Stimulated activated CD4-positive, alpha-beta T cell treated with anti-CD3 and anti-CD28 coated beads, Interleukin-4, amount 100 ng/mL, for 48 hours (primary cell): ENCODE results near the gene IRAK1.

Experiments used
- DNase-seq, 2 donors: peaks; one replicate each; pipeline ENCODE4 v3.0.0-alpha.2; 2020; ENCODE audit warnings: low read depth in 2 of 2

Gene IRAK1

DNA sequence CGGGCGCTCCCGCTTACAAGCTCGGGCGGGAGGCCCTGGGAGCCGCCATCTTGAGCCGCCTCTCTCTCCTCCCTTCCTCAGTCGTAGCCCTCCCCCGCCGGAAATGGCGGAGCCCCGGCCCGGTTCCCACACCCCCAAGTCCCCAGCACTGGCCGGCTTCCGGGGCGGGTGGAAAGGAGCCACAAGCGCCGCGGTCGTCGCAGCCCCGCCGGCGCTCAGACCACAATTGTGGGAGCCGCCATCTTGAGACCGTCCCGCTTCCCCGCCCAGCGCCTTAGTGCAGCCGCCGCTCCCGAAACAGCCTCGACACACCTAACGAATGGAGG, 48.6 kb downstream of the IRAK1 start:
- peak; percentile 73 to 81 for DNase-seq

DNA sequence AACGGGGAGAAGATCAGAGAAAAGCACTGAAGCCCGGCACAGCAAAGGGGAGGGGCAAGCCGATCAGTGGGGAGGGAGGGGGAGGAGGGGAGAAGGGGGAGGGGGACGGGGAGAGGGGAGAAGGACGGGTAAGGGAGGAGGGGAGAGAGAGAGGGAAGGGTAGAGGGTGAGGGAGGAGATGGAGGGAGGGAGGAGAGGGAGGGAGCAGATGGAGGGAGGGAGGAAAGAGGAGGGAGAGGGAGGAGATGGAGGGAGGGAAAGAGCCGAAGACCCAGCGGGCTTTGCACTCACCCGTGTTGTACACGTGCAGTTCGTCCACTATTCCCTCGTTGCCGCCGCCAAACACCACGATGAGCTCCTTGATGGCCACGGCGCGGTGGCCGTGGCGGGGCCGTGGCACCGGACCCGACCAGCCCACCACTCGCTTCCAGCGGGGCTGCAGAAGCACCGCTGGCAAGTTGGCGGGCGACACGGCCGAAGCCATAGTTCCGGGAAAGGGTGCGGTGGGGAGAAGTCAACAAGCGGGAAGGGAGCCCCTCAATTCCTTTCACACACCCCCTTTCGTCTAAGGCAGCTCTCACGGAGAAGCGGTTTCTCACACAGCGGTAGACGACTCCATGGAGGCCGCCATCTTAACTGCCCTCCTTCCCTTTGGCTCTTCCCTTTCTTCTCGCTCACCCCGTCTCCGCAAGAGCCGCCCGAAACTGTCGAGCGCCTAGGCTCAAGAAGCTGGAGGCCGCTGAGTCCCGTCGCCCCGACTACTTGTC, 49.2 kb downstream of the IRAK1 start:
- no peak for DNase-seq

DNA sequence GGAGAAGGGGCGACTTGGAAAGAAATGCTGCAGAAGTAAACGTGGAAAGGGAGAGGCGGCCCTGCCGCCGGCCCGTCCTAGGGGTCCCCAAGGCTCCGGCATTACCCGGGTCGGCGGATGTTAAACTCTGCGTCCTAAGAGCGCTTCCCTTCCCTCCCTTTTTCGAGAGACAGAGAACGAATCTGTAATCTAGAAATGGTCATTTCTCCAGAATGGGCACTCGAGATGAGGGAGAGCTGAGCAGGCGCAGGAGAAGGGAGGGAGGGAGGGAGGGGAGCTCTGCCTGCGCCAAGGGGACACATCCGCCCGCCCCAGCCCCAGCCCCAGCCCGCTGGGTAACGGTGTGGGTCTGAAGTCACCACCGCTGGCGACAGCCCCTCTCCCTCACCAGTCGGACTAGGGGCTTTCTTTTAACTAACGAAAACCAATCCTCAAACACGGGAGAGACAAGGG, 49.8 kb downstream of the IRAK1 start:
- no peak for DNase-seq

DNA sequence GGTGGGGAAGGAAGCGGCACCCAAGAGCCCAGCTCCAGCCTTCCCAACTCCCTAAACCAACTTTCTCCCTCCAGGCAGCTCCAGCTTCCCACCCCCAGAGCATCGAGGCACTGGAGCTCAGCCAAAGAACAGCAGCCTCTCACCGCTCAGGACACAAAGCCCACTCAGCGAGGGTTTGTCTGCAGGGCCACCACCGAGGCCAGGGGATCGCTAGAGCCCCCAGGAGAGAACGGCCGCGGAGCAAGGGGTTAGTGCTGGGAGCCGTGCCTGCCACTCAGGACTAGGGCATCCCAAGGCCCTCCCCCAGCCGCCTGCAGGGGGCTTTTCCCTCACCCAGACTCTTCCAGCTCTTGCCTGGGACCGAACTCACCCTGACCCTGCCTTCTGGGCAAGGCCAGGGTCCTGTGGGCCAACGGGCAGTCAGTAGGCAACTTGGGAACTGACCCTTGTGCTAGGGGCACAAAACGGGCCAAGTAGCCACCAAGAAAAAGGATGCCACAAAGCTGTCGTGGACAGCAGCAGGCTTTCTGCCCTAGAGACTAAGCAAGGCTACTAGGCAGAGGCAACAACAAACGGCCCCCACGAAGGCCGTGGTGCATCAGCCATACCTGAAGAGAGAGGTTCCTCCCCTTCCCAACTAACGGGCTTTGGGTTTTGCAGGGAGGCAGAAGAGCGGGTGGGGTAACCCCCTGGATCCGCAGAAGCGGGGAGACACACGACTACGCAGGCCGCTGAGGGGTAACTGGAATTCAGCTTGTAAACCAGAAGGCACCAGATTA, 50.4 kb downstream of the IRAK1 start:
- DNase-seq = no peak

DNA sequence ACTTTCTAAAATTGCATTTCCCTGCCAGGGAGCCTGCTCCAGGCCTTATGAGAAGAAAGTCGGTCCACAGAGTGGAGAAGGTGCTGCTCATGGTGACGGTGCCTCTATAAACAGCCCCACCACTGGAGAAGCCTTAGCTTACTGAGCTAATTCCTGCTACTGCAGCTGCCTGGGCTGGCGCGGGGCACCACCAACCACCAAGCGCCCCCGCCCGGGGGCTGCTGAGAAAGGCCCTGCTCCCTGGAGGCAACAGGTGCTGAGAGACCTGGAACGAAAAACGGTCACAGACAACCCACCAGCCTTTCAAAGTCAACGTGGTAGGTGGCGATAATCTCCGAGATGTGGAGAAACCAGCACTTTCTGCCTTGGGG, 51.0 kb downstream of the IRAK1 start:
- DNase-seq = no peak

DNA sequence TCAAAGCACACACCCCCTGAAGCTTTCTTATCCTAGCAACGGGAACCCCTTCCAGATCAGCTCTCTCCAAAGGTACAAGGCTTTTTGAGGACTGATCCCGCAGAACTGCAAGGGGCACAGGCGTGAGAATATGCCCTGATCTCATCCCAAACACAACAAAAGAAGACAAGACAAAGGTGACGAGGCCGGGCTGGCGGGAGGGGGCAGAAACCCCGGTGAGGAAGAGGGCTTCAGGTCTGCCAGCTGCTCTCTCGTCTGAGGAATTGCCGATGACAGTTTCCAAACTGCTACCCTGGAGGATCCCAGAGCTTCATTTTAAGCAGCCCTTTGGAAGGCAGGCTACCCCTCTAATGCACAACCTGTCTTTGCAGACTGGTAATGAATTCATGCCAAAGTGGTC, 51.4 kb downstream of the IRAK1 start:
- no peak for DNase-seq

DNA sequence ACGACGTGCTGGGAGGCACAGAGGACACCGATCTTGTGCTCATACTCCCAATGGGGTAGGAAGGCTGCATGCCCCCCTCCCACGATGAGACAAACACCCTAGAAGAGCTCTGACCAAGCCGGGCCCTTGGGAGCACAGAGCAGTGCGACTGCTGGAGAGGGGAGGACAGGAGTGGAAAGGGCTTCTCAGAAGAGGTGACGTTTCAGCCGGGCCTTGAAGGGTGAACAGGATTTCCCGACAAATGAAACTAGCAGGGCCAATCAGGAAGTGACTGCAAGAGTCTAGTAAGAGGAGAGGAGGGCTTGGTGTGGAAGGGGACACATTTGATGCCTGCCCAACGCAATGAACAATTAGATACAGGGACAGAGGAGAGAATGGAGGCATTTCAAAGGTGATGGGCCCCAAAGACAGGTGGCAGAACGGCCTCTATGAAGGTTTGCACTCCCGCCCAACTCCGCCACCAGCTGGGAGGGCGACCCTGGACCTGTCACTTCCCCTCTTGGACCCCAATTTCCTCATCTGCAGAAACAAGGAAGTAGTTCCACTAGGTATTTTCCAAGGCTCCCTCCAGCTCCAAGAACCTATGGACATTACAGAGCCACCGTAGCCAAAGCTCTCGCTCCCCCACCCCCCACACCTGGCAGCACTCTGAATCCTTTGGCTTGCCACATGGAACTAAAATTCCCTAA, 52.0 kb downstream of the IRAK1 start:
- DNase-seq = no peak

DNA sequence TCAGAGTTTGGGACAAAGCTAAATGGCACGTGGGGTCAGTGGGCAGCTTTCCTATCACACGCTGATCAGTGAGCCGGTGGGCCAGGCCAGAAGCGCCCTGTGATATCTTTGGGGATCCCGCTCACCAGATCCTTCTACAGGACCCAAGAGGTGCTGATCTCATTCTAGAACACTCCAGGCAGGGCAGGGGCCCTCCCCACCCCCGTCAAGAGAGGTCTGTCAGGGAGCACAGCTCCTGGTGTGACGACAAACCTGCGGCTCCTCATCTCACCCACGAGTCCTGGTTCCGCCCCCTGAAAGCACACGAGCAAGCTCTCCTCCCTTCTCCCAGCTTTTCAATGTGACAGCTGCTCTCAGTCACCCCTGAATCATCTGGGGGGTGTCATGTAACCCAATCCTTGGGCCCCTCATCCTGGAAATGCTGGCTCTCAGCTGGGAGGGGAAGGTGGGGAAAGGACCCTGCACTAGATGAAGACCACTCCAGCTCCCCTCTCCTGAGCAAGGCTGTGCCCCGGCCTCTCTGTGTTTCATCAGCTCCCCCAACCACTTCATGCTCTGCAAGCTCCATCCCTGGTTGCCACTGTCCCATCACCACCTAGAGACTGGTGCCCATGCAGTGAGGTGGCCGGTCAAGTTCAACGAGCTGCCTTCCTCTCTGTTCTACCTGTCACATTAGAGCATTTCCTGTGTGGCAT, 52.7 kb downstream of the IRAK1 start:
- DNase-seq = peak in 1 of 2 donors; percentile 32

DNA sequence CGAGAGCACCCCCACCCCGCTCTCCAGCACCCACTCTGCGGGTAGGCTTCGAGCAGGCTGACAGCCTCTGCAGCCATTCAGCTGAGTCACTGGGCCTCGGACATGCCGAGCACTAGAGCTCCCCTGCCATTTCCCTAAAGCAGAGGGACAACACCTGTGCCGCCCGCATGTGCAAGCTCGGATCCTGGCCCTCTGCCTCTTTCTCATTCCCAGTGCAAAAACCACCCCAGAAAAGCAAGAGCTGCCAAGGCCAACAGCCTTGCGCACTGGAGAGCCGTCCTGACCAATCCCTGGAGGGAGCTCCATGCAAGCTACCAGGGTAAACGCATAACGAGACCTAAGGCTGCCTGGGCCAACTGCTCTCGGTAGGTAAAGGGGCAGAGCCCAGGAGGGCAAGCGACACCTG, 53.4 kb downstream of the IRAK1 start:
- DNase-seq = no peak

DNA sequence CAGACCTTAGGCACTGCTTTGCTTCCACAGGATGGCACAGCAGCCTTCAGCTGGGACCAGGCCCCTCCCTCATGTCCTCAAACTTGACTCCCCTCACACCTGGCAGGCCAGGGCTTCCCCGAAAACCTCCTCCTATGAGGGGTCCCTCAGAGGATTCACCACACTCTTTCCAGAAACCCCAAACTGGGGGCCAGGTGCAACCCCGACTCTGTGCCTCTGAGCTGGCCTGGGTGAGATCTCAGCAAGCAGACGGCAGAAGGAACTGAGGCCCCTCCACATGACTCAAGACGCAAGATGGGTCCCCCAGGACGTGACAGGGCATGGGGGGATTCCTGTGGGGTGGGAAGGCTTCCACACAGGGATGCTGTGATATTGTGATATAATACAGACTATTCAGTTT, 54.3 kb downstream of the IRAK1 start:
- DNase-seq = no peak

DNA sequence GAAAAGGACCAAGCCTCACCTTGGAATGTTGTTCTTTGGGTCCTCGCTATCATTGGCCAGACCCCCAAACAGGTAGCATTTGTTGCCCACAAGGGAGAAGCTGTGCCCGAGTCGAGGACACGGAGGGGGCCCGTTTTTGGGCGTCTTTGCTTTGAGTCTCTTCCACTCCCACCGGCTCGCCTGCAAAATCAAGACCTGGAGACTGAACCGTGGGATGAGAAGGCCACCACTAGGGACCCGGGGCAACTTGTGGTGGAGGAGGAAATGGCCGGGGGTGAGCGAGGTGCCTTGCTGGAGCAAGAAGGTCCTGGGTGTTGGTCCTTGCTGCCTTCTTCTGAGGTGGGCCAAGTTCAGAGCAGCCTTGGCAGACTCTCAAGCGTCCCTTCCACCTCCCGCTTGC, 55.6 kb downstream of the IRAK1 start:
- no peak for DNase-seq

DNA sequence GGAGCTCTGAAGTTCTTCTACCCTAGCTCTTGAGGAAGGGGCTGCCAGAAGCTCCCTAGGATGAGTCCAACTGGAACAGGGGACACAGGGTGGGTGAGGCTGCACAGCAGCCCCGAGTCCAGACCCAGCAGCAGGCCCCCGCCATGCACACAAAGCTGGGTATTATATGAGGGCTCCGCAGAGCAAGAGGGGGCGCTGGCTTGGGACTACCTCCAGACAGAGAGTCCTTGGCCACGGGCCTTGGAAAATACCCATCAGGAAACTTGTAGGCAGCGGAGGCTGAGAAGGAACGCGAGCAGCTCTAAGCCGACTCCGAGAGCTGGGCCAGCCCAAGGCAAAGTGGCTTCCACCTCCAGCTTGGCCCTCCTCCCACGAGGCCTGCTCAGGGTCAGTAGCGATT, 56.2 kb downstream of the IRAK1 start:
- DNase-seq = no peak

DNA sequence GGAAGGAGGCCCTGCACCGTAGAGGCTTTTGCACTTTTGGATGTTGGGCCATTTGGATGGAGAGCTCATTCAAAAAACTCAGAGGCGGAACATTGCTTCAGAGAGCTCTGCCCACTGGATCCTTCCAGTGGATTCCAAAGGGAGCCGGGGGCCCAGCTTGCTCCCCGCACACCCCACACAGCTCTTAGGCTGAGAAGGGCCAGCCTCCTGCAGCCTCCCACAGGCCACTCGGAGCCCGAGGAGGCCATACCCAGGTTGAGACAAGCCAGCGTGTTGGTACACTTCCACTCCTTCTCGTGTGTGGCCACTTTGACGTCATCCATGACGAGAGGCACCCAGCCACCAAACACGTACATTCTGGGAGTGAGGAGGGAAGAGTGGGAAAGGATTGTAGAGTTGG, 58.4 kb downstream of the IRAK1 start:
- DNase-seq = no peak

DNA sequence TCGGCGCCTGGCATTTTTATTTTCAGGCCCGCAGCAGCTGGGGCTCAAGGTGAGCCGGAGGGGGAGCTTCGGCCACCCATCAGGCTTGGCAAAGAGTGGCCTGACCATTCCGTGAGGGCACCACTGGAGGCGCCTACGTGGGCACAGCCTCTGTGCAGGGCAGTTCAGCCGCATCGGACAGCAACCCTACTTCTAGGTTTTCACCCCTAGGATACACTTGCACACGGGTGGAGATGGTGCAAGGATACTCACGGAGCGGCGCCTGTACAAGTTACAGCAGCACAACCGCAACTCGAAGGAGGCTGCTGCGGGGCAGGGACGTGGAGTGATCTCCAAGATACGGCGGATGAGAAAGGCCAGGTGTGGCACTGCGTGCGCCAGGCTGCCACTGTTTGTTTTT, 58.9 kb downstream of the IRAK1 start:
- DNase-seq = no peak
